HEK293 (cell line): ENCODE results near the gene PIP5K1B.

Experiments used
- SCRT2 ChIP-seq: fragments of 450-650 bp; formaldehyde crosslinking; IDR thresholded peaks from 2 replicates; pipeline ENCODE4 v1.5.1; 2016; ENCODE audit warnings: missing biosample characterization, missing genetic modification characterization
- ZNF335 ChIP-seq: fragments of 450-650 bp; formaldehyde crosslinking; conservative IDR thresholded peaks from 2 replicates; pipeline ENCODE4 v1.5.1; 2016; ENCODE audit warnings: missing biosample characterization, missing genetic modification characterization
- ZNF416 ChIP-seq: fragments of 450-650 bp; formaldehyde crosslinking; IDR thresholded peaks from 2 replicates; pipeline ENCODE4 v1.5.1; 2016; ENCODE audit warnings: missing biosample characterization, missing genetic modification characterization
- ZNF629 ChIP-seq: fragments of 450-650 bp; formaldehyde crosslinking; IDR thresholded peaks from 2 replicates; pipeline ENCODE4 v1.5.1; 2017; ENCODE audit warnings: missing biosample characterization, missing genetic modification characterization
- ZNF701 ChIP-seq: fragments of 450-650 bp; formaldehyde crosslinking; IDR thresholded peaks from 2 replicates; pipeline ENCODE4 v1.5.1; 2016; ENCODE audit warnings: missing biosample characterization, missing genetic modification characterization
- TF ChIP-seq, protein P1 (sequence below): fragments of 450-650 bp; formaldehyde crosslinking; IDR thresholded peaks from 2 replicates; pipeline ENCODE4 v1.5.1; 2016; ENCODE audit warnings: missing biosample characterization, missing genetic modification characterization, low read depth
- TF ChIP-seq, protein P2 (sequence below): fragments of 450-650 bp; formaldehyde crosslinking; IDR thresholded peaks from 2 replicates; pipeline ENCODE4 v1.5.1; 2016; ENCODE audit warnings: missing biosample characterization, missing genetic modification characterization
- TF ChIP-seq, protein P3 (sequence below): fragments of 450-650 bp; formaldehyde crosslinking; IDR thresholded peaks from 2 replicates; pipeline ENCODE4 v1.5.1; 2016; ENCODE audit warnings: missing biosample characterization, missing genetic modification characterization
- TF ChIP-seq, protein P4 (sequence below): sonication (generic); formaldehyde crosslinking; IDR thresholded peaks from 2 replicates; pipeline ENCODE4 v1.8.1; 2022; ENCODE audit warnings: mild to moderate bottlenecking, moderate library complexity, missing genetic modification reagents

DNA sequence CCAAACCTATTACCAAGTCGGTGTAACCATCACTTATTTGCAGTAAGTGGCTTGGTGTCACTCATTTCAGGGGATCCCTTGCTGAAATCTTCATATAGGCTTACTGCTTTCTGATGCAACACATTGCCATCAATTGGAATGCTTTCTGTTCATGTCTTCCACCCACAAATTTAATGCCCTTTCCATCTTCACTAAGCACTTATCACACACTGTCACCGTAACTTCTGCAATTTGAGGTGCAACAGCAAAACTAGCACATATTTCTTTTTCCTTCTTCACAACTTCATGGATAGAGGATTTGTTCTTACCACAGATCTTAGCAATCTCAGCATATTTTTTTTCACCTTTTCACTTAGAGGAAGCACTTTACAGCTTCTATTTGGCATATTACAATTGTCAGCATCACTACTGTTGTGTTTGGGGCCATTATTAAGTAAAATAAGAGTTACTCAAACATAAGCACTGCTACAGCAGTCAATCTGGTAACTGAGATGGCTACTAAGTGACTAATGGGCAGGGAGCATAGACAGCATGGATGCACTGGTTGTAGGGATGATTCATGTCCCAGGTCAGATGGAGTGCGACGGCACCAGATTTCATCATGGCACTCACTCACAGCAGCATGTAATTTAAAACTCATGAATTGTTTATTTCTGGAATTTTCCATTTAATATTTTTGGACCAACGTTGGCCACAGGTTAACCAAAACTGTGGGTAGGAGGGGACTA, 70.1 kb downstream of the PIP5K1B start:
- TF ChIP-seq, protein P1, sequence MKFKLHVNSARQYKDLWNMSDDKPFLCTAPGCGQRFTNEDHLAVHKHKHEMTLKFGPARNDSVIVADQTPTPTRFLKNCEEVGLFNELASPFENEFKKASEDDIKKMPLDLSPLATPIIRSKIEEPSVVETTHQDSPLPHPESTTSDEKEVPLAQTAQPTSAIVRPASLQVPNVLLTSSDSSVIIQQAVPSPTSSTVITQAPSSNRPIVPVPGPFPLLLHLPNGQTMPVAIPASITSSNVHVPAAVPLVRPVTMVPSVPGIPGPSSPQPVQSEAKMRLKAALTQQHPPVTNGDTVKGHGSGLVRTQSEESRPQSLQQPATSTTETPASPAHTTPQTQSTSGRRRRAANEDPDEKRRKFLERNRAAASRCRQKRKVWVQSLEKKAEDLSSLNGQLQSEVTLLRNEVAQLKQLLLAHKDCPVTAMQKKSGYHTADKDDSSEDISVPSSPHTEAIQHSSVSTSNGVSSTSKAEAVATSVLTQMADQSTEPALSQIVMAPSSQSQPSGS (tag by site-specific recombination): no peak
- TF ChIP-seq ZNF629 (tag by site-specific recombination) (no peak), ZNF335 (no peak), SCRT2 (no peak), ZNF416 (tag by site-specific recombination) (no peak), ZNF701 (no peak)
- TF ChIP-seq, protein P2, sequence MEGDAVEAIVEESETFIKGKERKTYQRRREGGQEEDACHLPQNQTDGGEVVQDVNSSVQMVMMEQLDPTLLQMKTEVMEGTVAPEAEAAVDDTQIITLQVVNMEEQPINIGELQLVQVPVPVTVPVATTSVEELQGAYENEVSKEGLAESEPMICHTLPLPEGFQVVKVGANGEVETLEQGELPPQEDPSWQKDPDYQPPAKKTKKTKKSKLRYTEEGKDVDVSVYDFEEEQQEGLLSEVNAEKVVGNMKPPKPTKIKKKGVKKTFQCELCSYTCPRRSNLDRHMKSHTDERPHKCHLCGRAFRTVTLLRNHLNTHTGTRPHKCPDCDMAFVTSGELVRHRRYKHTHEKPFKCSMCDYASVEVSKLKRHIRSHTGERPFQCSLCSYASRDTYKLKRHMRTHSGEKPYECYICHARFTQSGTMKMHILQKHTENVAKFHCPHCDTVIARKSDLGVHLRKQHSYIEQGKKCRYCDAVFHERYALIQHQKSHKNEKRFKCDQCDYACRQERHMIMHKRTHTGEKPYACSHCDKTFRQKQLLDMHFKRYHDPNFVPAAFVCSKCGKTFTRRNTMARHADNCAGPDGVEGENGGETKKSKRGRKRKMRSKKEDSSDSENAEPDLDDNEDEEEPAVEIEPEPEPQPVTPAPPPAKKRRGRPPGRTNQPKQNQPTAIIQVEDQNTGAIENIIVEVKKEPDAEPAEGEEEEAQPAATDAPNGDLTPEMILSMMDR: no peak
- TF ChIP-seq, protein P3, sequence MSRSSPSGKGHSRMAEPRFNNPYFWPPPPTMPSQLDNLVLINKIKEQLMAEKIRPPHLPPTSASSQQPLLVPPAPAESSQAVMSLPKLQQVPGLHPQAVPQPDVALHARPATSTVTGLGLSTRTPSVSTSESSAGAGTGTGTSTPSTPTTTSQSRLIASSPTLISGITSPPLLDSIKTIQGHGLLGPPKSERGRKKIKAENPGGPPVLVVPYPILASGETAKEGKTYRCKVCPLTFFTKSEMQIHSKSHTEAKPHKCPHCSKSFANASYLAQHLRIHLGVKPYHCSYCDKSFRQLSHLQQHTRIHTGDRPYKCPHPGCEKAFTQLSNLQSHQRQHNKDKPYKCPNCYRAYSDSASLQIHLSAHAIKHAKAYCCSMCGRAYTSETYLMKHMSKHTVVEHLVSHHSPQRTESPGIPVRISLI (tag by site-specific recombination): no peak
- TF ChIP-seq, protein P4, sequence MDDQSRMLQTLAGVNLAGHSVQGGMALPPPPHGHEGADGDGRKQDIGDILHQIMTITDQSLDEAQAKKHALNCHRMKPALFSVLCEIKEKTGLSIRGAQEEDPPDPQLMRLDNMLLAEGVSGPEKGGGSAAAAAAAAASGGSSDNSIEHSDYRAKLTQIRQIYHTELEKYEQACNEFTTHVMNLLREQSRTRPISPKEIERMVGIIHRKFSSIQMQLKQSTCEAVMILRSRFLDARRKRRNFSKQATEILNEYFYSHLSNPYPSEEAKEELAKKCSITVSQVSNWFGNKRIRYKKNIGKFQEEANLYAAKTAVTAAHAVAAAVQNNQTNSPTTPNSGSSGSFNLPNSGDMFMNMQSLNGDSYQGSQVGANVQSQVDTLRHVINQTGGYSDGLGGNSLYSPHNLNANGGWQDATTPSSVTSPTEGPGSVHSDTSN (CRISPR knock-in tag): no peak
